Smooth muscle cell (in vitro differentiated cells): Measurements from ENCODE around the gene SSNA1. TPM values are rescaled to one million over a fixed set of nuclear protein-coding genes. Genes with fewer than 3 reads are reported as not detected.

Experiments
- DNase-seq: peaks from one replicate; lab custom pipeline; 2025; ENCODE audit not compliant: unreplicated experiment; lab: John Stamatoyannopoulos, UW
- H2AFZ ChIP-seq: fragments of 200-600 bp; sonication (generic); 2 replicates; pipeline ENCODE4 v1.6.0; 2016; ENCODE audit warnings: antibody characterized with exemption, low read depth, mild to moderate bottlenecking
- H3F3A ChIP-seq: fragments of 200-600 bp; sonication (generic); 2 replicates; pipeline ENCODE4 v1.6.0; 2017; ENCODE audit warnings: antibody characterized with exemption, low read depth
- H3K27ac ChIP-seq: fragments of 200-600 bp; sonication (generic); 2 replicates; pipeline ENCODE4 v1.5.1; 2016; ENCODE audit warnings: low read depth, mild to moderate bottlenecking
- H3K27me3 ChIP-seq: fragments of 200-600 bp; sonication (generic); 2 replicates; pipeline ENCODE4 v1.6.1; 2016; ENCODE audit warnings: low read depth, mild to moderate bottlenecking
- H3K36me3 ChIP-seq: fragments of 200-600 bp; sonication (generic); 2 replicates; pipeline ENCODE4 v1.5.1; 2016; ENCODE audit warnings: low read depth
- H3K4me1 ChIP-seq: fragments of 200-600 bp; sonication (generic); 2 replicates; pipeline ENCODE4 v1.5.1; 2016; ENCODE audit warnings: low read depth
- H3K4me2 ChIP-seq: fragments of 200-600 bp; sonication (generic); 2 replicates; pipeline ENCODE4 v1.6.0; 2016; ENCODE audit warnings: mild to moderate bottlenecking
- H3K4me3 ChIP-seq: fragments of 200-600 bp; sonication (generic); 2 replicates; pipeline ENCODE4 v1.5.1; 2016; ENCODE audit warnings: mild to moderate bottlenecking
- H3K79me2 ChIP-seq: fragments of 200-600 bp; sonication (generic); 2 replicates; pipeline ENCODE4 v1.6.0; 2016; ENCODE audit warnings: low read depth, mild to moderate bottlenecking
- H3K9ac ChIP-seq: fragments of 200-600 bp; sonication (generic); 2 replicates; pipeline ENCODE4 v1.6.0; 2016; ENCODE audit warnings: low read depth
- H3K9me3 ChIP-seq: fragments of 200-600 bp; sonication (generic); replicated peaks from 2 replicates; pipeline ENCODE4 v1.5.1; 2016; ENCODE audit warnings: low read depth
- H4K20me1 ChIP-seq: fragments of 200-600 bp; sonication (generic); 2 replicates; pipeline ENCODE4 v1.6.0; 2016; ENCODE audit warnings: low read depth
- CTCF ChIP-seq: fragments of 200-600 bp; sonication (generic); IDR thresholded peaks from 2 replicates; pipeline ENCODE4 v1.5.1; 2017; ENCODE audit warnings: borderline replicate concordance, mild to moderate bottlenecking, antibody characterized with exemption; ENCODE audit not compliant: insufficient read depth, poor library complexity, severe bottlenecking
- WGBS: methylation state at CpG from one replicate; pipeline ENCODE4 v1.1.7; 2016; ENCODE audit warnings: low lambda C conversion rate; 5-methylcytosine and 5-hydroxymethylcytosine counted together
- polyA plus RNA-seq: library from polyadenylated mRNA; unstranded; fragments of >200 nt; fragmentation: Nextera tagmentation; extraction: Ambion mirVana; gene quantifications from 2 replicates; pipeline ENCODE4 v1.2.1, GENCODE V29; 2016
- total RNA-seq: library from RNA; depleted of rRNA; stranded (reverse); fragments of >200 nt; gene quantifications from 2 replicates; pipeline ENCODE4 v1.2.3, GENCODE V29; 2014

The SSNA1 gene
- total and polyA plus RNA-seq, 2 experiments from 2014 or later, result 69.5 to 84.9 TPM

- Histone ChIP-seq H3K4me1 (peaks cover 30% of the 10 kb centered on the region), H3K4me3 (peak within 1 kb of the TSS; percentile 70), H3K27ac (peak within 1 kb of the TSS; percentile 13), H3K9me3 (no peaks in the 10 kb centered on the region), H4K20me1 (peaks cover 43% of the 10 kb centered on the region), H3K36me3 (no peaks in the 10 kb centered on the region), H3F3A (no peaks in the 10 kb centered on the region), H2AFZ (peak within 1 kb of the TSS; percentile 23), H3K4me2 (peak within 1 kb of the TSS; percentile 94), H3K27me3 (no peaks in the 10 kb centered on the region), H3K9ac (peak within 1 kb of the TSS; percentile 65), H3K79me2 (peaks cover 58% of the 10 kb centered on the region)
- WGBS, result 2% methylated on average over 86 of the region's 118 CpGs
- no peak for TF ChIP-seq CTCF
- DNase-seq, result peak; percentile 92
These were observed 12.1 kb downstream of the SSNA1 start, which contains the start of gene TPRN for GRCh38 chr9:137200311-137201204. Gene TPRN (minus strand): TSS chr9:137200741. CDS start chr9:137200711, 30 bp downstream.

GRCh38 chr9:137201205-137201868, 12.9 kb downstream of the SSNA1 start:
- Histone ChIP-seq H3K36me3 (no peaks in the 10 kb centered on the region), H3K9me3 (no peaks in the 10 kb centered on the region), H2AFZ (peak overlapping the region; percentile 23), H3K4me3 (peak overlapping the region; percentile 70), H4K20me1 (peaks cover 35% of the 10 kb centered on the region), H3K27ac (peak overlapping the region; percentile 13), H3K4me2 (peak overlapping the region; percentile 94), H3F3A (no peaks in the 10 kb centered on the region), H3K27me3 (no peaks in the 10 kb centered on the region), H3K9ac (peak overlapping the region; percentile 65), H3K4me1 (peaks cover 32% of the 10 kb centered on the region), H3K79me2 (peaks cover 66% of the 10 kb centered on the region)
- TF ChIP-seq CTCF, result no peak
- WGBS, result 22% methylated on average over 23 of the region's 23 CpGs
- DNase-seq, result no peak

- Histone ChIP-seq H3F3A (no peaks in the 10 kb centered on the region), H3K36me3 (no peaks in the 10 kb centered on the region), H3K4me1 (peaks cover 36% of the 10 kb centered on the region), H3K4me3 (no peak overlapping the region), H4K20me1 (peaks cover 19% of the 10 kb centered on the region), H2AFZ (no peak overlapping the region), H3K79me2 (peaks cover 57% of the 10 kb centered on the region), H3K27me3 (no peaks in the 10 kb centered on the region), H3K9me3 (no peaks in the 10 kb centered on the region), H3K9ac (no peak overlapping the region), H3K27ac (no peak overlapping the region), H3K4me2 (no peak overlapping the region)
- WGBS, result 90% methylated on average over 8 of the region's 8 CpGs
- no peak for DNase-seq
- no peak for TF ChIP-seq CTCF
These were observed 14.5 kb downstream of the SSNA1 start for GRCh38 chr9:137202966-137203365.
